GM12891 (cell line): ENCODE data around the gene BRCA2.
"Not testable (repeated sequence)": the region's sequence is repeated elsewhere in the genome, so short reads cannot be mapped to it uniquely, and the experiment has no call there.

Experiments
- PAX5 ChIP-seq: IDR thresholded peaks from 2 replicates; pipeline ENCODE4 v1.6.1; 2011; ENCODE audit warnings: low read length, moderate library complexity, mild to moderate bottlenecking; ENCODE audit not compliant: insufficient read depth, severe bottlenecking
- POLR2A ChIP-seq: IDR thresholded peaks from 2 replicates; pipeline ENCODE4 v1.6.1; 2011; ENCODE audit warnings: low read depth, low read length, control low read depth
- POLR2AphosphoS5 ChIP-seq: IDR thresholded peaks from 2 replicates; pipeline ENCODE4 v1.6.1; 2011; ENCODE audit warnings: low read depth, low read length, control low read depth
- POU2F2 ChIP-seq: IDR thresholded peaks from 2 replicates; pipeline ENCODE4 v1.6.1; 2011; ENCODE audit warnings: low read depth, mild to moderate bottlenecking, control low read depth, low read length, moderate library complexity
- SPI1 ChIP-seq: IDR thresholded peaks from 2 replicates; pipeline ENCODE4 v1.6.1; 2011; ENCODE audit warnings: low read depth, low read length, control low read depth
- TAF1 ChIP-seq: IDR thresholded peaks from 2 replicates; pipeline ENCODE4 v1.6.1; 2011; ENCODE audit warnings: low read depth, low read length, control low read depth

GRCh38 chr13:32350839-32351441 is 35.6 kb downstream of the BRCA2 start:
- TF ChIP-seq POLR2A, POLR2AphosphoS5, SPI1, POU2F2, TAF1, PAX5: not testable (repeated sequence)
